ENCODE results near the gene NKAPL. TPM values are rescaled to one million over a fixed set of nuclear protein-coding genes. Genes with fewer than 3 reads are reported as not detected.

Gene NKAPL
- total RNA-seq, 1 experiment from 2014 or later, result not detected

DNA sequence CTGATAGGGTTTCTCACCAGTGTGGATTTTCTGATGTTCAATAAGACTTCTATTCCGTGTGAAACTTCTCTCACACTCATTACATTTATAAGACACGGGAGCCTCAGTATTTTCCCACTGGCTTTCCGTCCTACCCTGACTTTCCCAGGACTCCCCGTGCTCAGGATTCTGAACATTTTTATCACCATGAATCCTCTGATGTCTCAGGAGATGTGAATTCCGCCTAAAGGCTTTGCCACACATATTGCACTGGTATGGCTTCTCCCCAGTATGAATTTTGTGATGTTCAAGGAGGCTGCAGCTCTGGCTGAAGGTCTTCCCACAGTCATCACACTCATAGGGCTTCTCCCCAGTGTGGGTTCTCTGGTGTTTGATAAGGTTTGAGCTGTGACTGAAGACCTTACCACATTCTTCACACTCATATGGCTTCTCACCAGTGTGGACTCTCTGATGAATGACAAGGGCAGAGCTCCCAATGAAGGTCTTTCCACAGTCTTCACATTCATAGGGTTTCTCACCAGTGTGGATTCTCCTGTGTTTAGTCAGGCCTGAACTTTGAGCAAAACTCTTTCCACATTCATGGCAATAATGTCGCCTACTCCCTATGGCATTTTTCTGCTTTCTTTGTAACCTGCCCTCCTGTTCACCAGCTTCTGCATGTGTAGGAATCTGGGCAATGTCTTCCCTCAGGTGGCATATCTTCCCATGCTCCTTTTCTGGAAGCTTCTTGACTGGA is 13.7 kb upstream of the NKAPL start (continued):
- TF ChIP-seq, protein P1, sequence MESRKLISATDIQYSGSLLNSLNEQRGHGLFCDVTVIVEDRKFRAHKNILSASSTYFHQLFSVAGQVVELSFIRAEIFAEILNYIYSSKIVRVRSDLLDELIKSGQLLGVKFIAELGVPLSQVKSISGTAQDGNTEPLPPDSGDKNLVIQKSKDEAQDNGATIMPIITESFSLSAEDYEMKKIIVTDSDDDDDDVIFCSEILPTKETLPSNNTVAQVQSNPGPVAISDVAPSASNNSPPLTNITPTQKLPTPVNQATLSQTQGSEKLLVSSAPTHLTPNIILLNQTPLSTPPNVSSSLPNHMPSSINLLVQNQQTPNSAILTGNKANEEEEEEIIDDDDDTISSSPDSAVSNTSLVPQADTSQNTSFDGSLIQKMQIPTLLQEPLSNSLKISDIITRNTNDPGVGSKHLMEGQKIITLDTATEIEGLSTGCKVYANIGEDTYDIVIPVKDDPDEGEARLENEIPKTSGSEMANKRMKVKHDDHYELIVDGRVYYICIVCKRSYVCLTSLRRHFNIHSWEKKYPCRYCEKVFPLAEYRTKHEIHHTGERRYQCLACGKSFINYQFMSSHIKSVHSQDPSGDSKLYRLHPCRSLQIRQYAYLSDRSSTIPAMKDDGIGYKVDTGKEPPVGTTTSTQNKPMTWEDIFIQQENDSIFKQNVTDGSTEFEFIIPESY (IDR thresholded peaks at IDR 0.05; ENCODE audit: extremely low read depth, insufficient replicate concordance, low read length), result no peak
- TF ChIP-seq FOSL1 (IDR thresholded peaks at IDR 0.05; ENCODE audit: low read depth) (no peak), JUND (IDR thresholded peaks at IDR 0.05) (no peak), CBX3 (IDR thresholded peaks at IDR 0.05; ENCODE audit: low read depth) (no peak)

DNA sequence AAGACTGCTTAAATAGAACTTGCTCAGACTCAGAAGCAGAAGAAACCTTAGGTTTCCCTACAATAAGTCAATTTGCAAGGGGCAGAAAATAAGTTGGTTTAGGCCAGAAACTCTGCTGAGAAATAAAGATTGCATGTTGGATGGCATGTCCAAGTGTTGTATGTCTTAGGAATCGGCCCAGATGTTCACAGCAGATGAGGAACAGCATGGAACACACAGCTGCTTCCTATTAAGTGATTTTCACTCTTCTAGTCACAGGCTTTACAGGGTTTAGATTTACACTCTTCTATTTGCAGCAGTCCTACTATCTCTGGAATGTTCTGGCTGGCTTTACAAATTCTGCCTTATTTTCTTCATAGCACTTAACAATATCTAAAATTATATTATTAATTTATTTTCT is 10.2 kb upstream of the NKAPL start:
- Histone ChIP-seq H3K9me2 (ENCODE audit: insufficient read depth) (no peaks in the 10 kb centered on the region), H3K27me3 (ENCODE audit: insufficient read depth, low read length) (no peaks in the 10 kb centered on the region), H3K36me3 (ENCODE audit: control insufficient read depth in 1 of 2, insufficient read depth in 2 of 2, low read length in 2 of 2) (peaks cover 9 to 17% of the 10 kb centered on the region in 2 experiments; a peak in 2 of 4 replicates), H3K27ac (ENCODE audit: low read depth, low read length) (no peak overlapping the region), H3K4me2 (ENCODE audit: low read length) (no peak overlapping the region), H3K9ac (ENCODE audit: low read length) (no peak overlapping the region), H4K20me1 (ENCODE audit: insufficient read depth) (no peaks in the 10 kb centered on the region), H3K79me2 (ENCODE audit: insufficient read depth, low read length) (peaks cover 12% of the 10 kb centered on the region), H2AFZ (ENCODE audit: low read depth, low read length, poor library complexity, severe bottlenecking) (no peak overlapping the region), H3K4me3 (replicated peaks in 1 of 2; ENCODE audit: low read depth in 1 of 2, low read length in 2 of 2) (no peak overlapping the region), H3K9me3 (ENCODE audit: control insufficient read depth in 1 of 2, insufficient read depth in 1 of 2, low read depth in 1 of 2, low read length in 2 of 2) (no peaks in the 10 kb centered on the region), H3K4me1 (ENCODE audit: control insufficient read depth in 1 of 2, insufficient read depth in 2 of 2, low read length in 2 of 2) (peaks cover 7 to 15% of the 10 kb centered on the region in 2 experiments; a peak in 3 of 4 replicates)
- RAD21 ChIA-PET (ENCODE audit: low non-redundant PET in 1 of 2, low total read pairs in 2 of 2, uncharacterized antibody in 2 of 2, unreplicated experiment in 2 of 2), result no interaction called here
- no peak for ATAC-seq
- CTCF ChIA-PET, result no interaction called here
- intact Hi-C loops (cut with micrococcal nuclease), result no loop called here
- POLR2A ChIA-PET, result no interaction called here
- TF ChIP-seq POLR2AphosphoS5 (IDR thresholded peaks at IDR 0.05; ENCODE audit: low read depth, low read length) (no peak), EZH2phosphoT487 (IDR thresholded peaks at IDR 0.05; ENCODE audit: borderline replicate concordance) (no peak), CEBPB (IDR thresholded peaks at IDR 0.05; ENCODE audit: low read depth) (no peak), SIN3A (IDR thresholded peaks at IDR 0.05; ENCODE audit: low read depth) (no peak)
- BruUV-seq (replicated peaks), result no TSS peak
- no peak for DNase-seq (ENCODE audit: low read depth, low spot score)

Data from HCT116 (cell line).